Gastrocnemius medialis (tissue), 4 donors: Measurements from ENCODE around the gene TRIM25.

Experiments used
- CTCF ChIP-seq, 5 experiments: fragments of 450-650 bp in 3 of 5; fragments of 200-600 bp in 2 of 5; sonication (generic) in 2 of 5; IDR thresholded peaks in 4 of 5; conservative IDR thresholded peaks in 1 of 5; 1 replicate in 4 of 5; 2 replicates in 1 of 5; pipeline ENCODE4 v1.5.1; 2016 to 2019; ENCODE audit warnings: antibody characterized with exemption in 5 of 5, mild to moderate bottlenecking in 3 of 5, moderate library complexity in 3 of 5
- POLR2A ChIP-seq, 2 donors: fragments of 450-650 bp; IDR thresholded peaks; one replicate each; pipeline ENCODE4 v1.6.1; 2017; ENCODE audit warnings: antibody characterized with exemption in 2 of 2, mild to moderate bottlenecking in 2 of 2, moderate library complexity in 2 of 2

GRCh38 chr17:56926704-56927103 is 12.9 kb upstream of the TRIM25 start:
- TF ChIP-seq CTCF (IDR thresholded peaks at IDR 0.05 in 4 of 5, conservative IDR thresholded peaks at IDR 0.05 in 1 of 5) (no peak), POLR2A (IDR thresholded peaks at IDR 0.05) (no peak)
